Neural cell (in vitro differentiated cells): Measurements from ENCODE around the gene OR11G2. TPM values are rescaled to one million over a fixed set of nuclear protein-coding genes. Genes with fewer than 3 reads are reported as not detected.
"Not testable (repeated sequence)": the region's sequence is repeated elsewhere in the genome, so short reads cannot be mapped to it uniquely, and the experiment has no call there.

Experiments
- H2AFZ ChIP-seq: fragments of 200-600, 300-800 bp; sonication (generic), shearing (Covaris generic); 2 replicates; pipeline ENCODE4 v1.6.0; 2014; ENCODE audit warnings: low read depth, mild to moderate bottlenecking, antibody characterized with exemption, low read length, moderate library complexity
- H3F3A ChIP-seq: fragments of 200-600 bp; shearing (Covaris generic); 2 replicates; pipeline ENCODE4 v1.6.1; 2016; ENCODE audit warnings: mild to moderate bottlenecking, moderate library complexity, mixed read lengths, antibody characterized with exemption, low read length; ENCODE audit not compliant: insufficient read depth, poor library complexity, severe bottlenecking
- H3K27ac ChIP-seq: fragments of 200-600, 300-800 bp; sonication (generic), shearing (Covaris generic); 2 replicates; pipeline ENCODE4 v1.5.1; 2014; ENCODE audit warnings: mild to moderate bottlenecking, low read length, moderate library complexity
- H3K27me3 ChIP-seq: fragments of 300-800, 200-600 bp; sonication (generic), shearing (Covaris generic); 2 replicates; pipeline ENCODE4 v1.6.0; 2014; ENCODE audit warnings: mild to moderate bottlenecking, low read depth, low read length, moderate library complexity; ENCODE audit not compliant: insufficient read depth
- H3K36me3 ChIP-seq: fragments of 300-800, 200-600 bp; sonication (generic), shearing (Covaris generic); 2 replicates; pipeline ENCODE4 v1.5.1; 2014; ENCODE audit warnings: mild to moderate bottlenecking, antibody characterized with exemption, low read length, moderate library complexity; ENCODE audit not compliant: insufficient read depth
- H3K4me2 ChIP-seq: fragments of 300-800, 200-600 bp; sonication (generic), shearing (Covaris generic); 2 replicates; pipeline ENCODE4 v1.6.0; 2014; ENCODE audit warnings: mild to moderate bottlenecking, low read length
- H3K4me3 ChIP-seq: fragments of 300-800, 200-600 bp; sonication (generic), shearing (Covaris generic); 2 replicates; pipeline ENCODE4 v1.5.1; 2014; ENCODE audit warnings: mild to moderate bottlenecking, low read length, moderate library complexity
- H3K79me2 ChIP-seq: fragments of 200-600 bp; shearing (Covaris generic); replicated peaks from 2 replicates; pipeline ENCODE4 v1.6.0; 2014; ENCODE audit warnings: mild to moderate bottlenecking, low read length, moderate library complexity; ENCODE audit not compliant: insufficient read depth
- H3K9ac ChIP-seq: fragments of 300-800, 200-600 bp; sonication (generic), shearing (Covaris generic); 2 replicates; pipeline ENCODE4 v1.6.1; 2016; ENCODE audit warnings: mild to moderate bottlenecking, low read length, mixed read lengths
- H3K9me2 ChIP-seq: fragments of 200-600 bp; shearing (Covaris generic); 2 replicates; pipeline ENCODE4 v1.6.1; 2016; ENCODE audit warnings: mild to moderate bottlenecking, low read length, mixed read lengths; ENCODE audit not compliant: insufficient read depth
- H3K9me3 ChIP-seq: fragments of 200-600, 300-800 bp; sonication (generic), shearing (Covaris generic); 2 replicates; pipeline ENCODE4 v1.6.1; 2016; ENCODE audit warnings: mild to moderate bottlenecking, mixed run types, low read length, moderate library complexity, mixed read lengths
- H4K20me1 ChIP-seq: fragments of 200-600 bp; shearing (Covaris generic); 2 replicates; pipeline ENCODE4 v1.6.1; 2016; ENCODE audit warnings: mild to moderate bottlenecking, mixed run types; ENCODE audit not compliant: insufficient read depth
- EP300 ChIP-seq: fragments of 450-650 bp; conservative IDR thresholded peaks from 2 replicates; pipeline ENCODE4 v1.6.1; 2014; ENCODE audit warnings: antibody characterized with exemption, mild to moderate bottlenecking, moderate library complexity; ENCODE audit not compliant: poor library complexity, severe bottlenecking
- EZH2 ChIP-seq: fragments of 200-600, 300-800 bp; shearing (Covaris generic), sonication (generic); IDR thresholded peaks from 2 replicates; pipeline ENCODE4 v1.6.1; 2014; ENCODE audit warnings: antibody characterized with exemption, low read length, borderline replicate concordance, mild to moderate bottlenecking; ENCODE audit not compliant: insufficient read depth, poor library complexity, severe bottlenecking
- MXI1 ChIP-seq: fragments of 450-650 bp; conservative IDR thresholded peaks from 2 replicates; pipeline ENCODE4 v1.6.1; 2014; ENCODE audit warnings: antibody characterized with exemption, mild to moderate bottlenecking; ENCODE audit not compliant: poor library complexity, severe bottlenecking
- POLR2AphosphoS5 ChIP-seq: IDR thresholded peaks from 2 replicates; pipeline ENCODE4 v1.6.1; 2012
- RAD21 ChIP-seq: fragments of 450-650 bp; conservative IDR thresholded peaks from 2 replicates; pipeline ENCODE4 v1.6.1; 2014; ENCODE audit warnings: antibody characterized with exemption, mild to moderate bottlenecking, moderate library complexity
- SMC3 ChIP-seq: fragments of 450-650 bp; conservative IDR thresholded peaks from 2 replicates; pipeline ENCODE4 v1.6.1; 2014; ENCODE audit warnings: antibody characterized with exemption, mild to moderate bottlenecking, moderate library complexity; ENCODE audit not compliant: poor library complexity
- TAF1 ChIP-seq: IDR thresholded peaks from 2 replicates; pipeline ENCODE4 v1.6.1; 2012; ENCODE audit warnings: low read depth
- polyA plus RNA-seq: library from polyadenylated mRNA; depleted of rRNA; stranded (reverse); fragments of >200 nt; gene quantifications from 2 replicates; pipeline ENCODE4 v1.2.3, GENCODE V29; 2014
- TF ChIP-seq, protein P1 (sequence below): IDR thresholded peaks from 2 replicates; pipeline ENCODE4 v1.6.1; 2012; ENCODE audit warnings: borderline replicate concordance
- TF ChIP-seq, protein P2 (sequence below): fragments of 450-650 bp; IDR thresholded peaks from 2 replicates; pipeline ENCODE4 v1.5.1; 2014; ENCODE audit warnings: antibody characterized with exemption, mild to moderate bottlenecking, moderate library complexity; ENCODE audit not compliant: poor library complexity, severe bottlenecking

OR11G2 gene
- polyA plus RNA-seq, 1 donor from 2014 or later: not detected

DNA sequence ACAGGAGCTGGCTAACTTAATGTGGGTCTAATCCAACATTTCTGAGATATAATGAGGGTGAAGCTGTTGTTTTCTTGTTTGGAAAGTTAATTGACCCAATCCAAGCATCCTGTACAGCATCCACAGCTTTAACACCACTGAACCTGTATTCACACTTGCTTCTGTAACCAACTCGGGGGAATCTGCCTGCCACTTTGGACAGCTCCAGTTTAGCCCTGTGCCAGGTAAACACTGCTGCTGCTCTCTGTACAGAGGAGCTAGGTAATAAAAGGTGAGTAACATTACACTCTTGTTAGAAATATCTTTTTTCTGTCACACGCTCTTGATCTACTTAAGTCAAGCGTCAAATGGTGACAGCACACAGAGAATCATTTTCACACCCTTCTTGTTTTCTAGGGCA is 700 bp downstream of the OR11G2 start:
- no peaks in the 10 kb centered on the region for H4K20me1 ChIP-seq
- H3K27me3 ChIP-seq: no peaks in the 10 kb centered on the region
- no peaks in the 10 kb centered on the region for H3F3A ChIP-seq
- no peaks in the 10 kb centered on the region for H3K9me2 ChIP-seq
- H3K27ac ChIP-seq: no peak overlapping the region
- H2AFZ ChIP-seq: no peak overlapping the region
- no peaks in the 10 kb centered on the region for H3K79me2 ChIP-seq
- peaks cover 7% of the 10 kb centered on the region for H3K9me3 ChIP-seq
- no peak overlapping the region for H3K9ac ChIP-seq
- no peak overlapping the region for H3K4me2 ChIP-seq
- H3K4me3 ChIP-seq: no peak overlapping the region
- TF ChIP-seq POLR2AphosphoS5 (no peak), EZH2 (no peak), SMC3 (no peak), EP300 (no peak), RAD21 (no peak), MXI1 (no peak)
- TF ChIP-seq, protein P1, sequence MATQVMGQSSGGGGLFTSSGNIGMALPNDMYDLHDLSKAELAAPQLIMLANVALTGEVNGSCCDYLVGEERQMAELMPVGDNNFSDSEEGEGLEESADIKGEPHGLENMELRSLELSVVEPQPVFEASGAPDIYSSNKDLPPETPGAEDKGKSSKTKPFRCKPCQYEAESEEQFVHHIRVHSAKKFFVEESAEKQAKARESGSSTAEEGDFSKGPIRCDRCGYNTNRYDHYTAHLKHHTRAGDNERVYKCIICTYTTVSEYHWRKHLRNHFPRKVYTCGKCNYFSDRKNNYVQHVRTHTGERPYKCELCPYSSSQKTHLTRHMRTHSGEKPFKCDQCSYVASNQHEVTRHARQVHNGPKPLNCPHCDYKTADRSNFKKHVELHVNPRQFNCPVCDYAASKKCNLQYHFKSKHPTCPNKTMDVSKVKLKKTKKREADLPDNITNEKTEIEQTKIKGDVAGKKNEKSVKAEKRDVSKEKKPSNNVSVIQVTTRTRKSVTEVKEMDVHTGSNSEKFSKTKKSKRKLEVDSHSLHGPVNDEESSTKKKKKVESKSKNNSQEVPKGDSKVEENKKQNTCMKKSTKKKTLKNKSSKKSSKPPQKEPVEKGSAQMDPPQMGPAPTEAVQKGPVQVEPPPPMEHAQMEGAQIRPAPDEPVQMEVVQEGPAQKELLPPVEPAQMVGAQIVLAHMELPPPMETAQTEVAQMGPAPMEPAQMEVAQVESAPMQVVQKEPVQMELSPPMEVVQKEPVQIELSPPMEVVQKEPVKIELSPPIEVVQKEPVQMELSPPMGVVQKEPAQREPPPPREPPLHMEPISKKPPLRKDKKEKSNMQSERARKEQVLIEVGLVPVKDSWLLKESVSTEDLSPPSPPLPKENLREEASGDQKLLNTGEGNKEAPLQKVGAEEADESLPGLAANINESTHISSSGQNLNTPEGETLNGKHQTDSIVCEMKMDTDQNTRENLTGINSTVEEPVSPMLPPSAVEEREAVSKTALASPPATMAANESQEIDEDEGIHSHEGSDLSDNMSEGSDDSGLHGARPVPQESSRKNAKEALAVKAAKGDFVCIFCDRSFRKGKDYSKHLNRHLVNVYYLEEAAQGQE: no peak
- H3K36me3 ChIP-seq: no peaks in the 10 kb centered on the region

DNA sequence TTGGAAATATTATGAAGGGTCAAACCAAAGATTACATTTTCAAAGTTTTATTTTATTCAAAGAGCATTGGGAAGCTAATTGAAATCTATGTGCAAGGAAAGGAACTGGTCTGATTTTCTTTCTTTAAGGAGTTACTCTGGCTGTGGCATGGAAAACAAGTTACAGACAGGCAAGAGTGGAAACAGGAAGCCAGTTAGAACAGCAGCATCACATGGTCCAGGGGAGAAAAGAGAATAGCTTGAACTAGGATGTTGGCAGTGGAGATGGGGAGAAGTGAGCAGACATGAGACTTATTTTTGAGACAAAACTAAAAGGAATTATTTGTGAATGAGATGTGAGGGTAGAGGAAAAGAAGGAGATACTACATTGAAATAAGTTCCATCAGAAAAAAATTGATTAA is 3.4 kb downstream of the OR11G2 start:
- H3K27ac ChIP-seq: no peak overlapping the region
- H3F3A ChIP-seq: no peaks in the 10 kb centered on the region
- no peaks in the 10 kb centered on the region for H3K36me3 ChIP-seq
- no peaks in the 10 kb centered on the region for H3K79me2 ChIP-seq
- no peak overlapping the region for H3K9ac ChIP-seq
- H2AFZ ChIP-seq: no peak overlapping the region
- H3K4me2 ChIP-seq: no peak overlapping the region
- H4K20me1 ChIP-seq: no peaks in the 10 kb centered on the region
- H3K9me2 ChIP-seq: no peaks in the 10 kb centered on the region
- TF ChIP-seq TAF1 (no peak), RAD21 (no peak), MXI1 (no peak), EP300 (no peak)
- H3K27me3 ChIP-seq: no peaks in the 10 kb centered on the region
- no peaks in the 10 kb centered on the region for H3K9me3 ChIP-seq
- no peak overlapping the region for H3K4me3 ChIP-seq

DNA sequence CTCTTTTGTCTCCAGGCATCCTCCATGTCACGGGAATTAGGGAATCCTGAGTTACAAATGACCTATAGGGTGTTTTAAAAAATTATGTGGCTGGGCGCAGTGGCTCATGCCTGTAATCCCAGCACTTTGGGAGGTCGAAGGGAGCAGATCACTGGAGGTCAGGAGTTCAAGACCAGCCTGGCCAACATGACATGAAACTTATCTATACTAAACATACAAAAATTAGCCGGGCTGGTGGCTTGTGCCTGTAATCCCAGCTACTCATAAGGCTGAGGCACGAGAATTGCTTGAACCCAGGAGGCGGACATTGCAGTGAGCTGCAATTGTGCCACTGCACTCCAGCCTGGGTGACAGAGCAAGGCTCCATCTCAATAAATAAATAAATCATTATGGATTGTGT is 4.5 kb downstream of the OR11G2 start:
- not testable (repeated sequence) for H2AFZ ChIP-seq, H3K79me2 ChIP-seq, H3K4me3 ChIP-seq, H3K9me3 ChIP-seq, H3K27me3 ChIP-seq, H4K20me1 ChIP-seq, H3K27ac ChIP-seq, H3K4me2 ChIP-seq, H3F3A ChIP-seq, H3K36me3 ChIP-seq, H3K9ac ChIP-seq, H3K9me2 ChIP-seq

DNA sequence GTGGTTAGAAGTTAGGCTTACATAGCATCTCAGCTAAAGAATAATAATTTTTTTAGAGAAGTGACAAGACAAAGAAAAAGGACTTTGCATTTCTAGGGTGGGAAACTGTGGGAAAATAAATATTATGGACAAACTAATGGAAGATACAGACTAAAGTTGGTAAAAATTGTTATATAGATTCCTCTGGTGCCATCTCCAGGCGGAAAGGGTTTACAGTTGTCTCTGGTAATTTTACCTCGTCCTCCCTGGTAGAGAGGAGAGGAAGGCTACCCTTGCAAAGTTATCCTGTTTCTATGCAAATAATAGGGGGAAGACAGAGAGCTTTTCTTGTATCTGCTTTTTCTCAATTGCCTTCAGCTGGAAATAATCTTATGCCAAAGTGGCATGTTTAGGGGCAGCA is 5.2 kb downstream of the OR11G2 start:
- Histone ChIP-seq H3F3A (no peaks in the 10 kb centered on the region), H3K4me3 (no peak overlapping the region), H3K79me2 (no peaks in the 10 kb centered on the region), H3K4me2 (no peak overlapping the region), H2AFZ (no peak overlapping the region), H4K20me1 (no peaks in the 10 kb centered on the region), H3K27ac (no peak overlapping the region), H3K9ac (no peak overlapping the region), H3K9me2 (no peaks in the 10 kb centered on the region), H3K36me3 (no peaks in the 10 kb centered on the region), H3K27me3 (no peaks in the 10 kb centered on the region), H3K9me3 (no peaks in the 10 kb centered on the region)
- TF ChIP-seq MXI1: no peak
- TF ChIP-seq, protein P1: no peak
- TF ChIP-seq EZH2: no peak
- TF ChIP-seq RAD21: no peak
- TF ChIP-seq SMC3: no peak
- TF ChIP-seq, protein P2, sequence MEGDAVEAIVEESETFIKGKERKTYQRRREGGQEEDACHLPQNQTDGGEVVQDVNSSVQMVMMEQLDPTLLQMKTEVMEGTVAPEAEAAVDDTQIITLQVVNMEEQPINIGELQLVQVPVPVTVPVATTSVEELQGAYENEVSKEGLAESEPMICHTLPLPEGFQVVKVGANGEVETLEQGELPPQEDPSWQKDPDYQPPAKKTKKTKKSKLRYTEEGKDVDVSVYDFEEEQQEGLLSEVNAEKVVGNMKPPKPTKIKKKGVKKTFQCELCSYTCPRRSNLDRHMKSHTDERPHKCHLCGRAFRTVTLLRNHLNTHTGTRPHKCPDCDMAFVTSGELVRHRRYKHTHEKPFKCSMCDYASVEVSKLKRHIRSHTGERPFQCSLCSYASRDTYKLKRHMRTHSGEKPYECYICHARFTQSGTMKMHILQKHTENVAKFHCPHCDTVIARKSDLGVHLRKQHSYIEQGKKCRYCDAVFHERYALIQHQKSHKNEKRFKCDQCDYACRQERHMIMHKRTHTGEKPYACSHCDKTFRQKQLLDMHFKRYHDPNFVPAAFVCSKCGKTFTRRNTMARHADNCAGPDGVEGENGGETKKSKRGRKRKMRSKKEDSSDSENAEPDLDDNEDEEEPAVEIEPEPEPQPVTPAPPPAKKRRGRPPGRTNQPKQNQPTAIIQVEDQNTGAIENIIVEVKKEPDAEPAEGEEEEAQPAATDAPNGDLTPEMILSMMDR: no peak
- TF ChIP-seq POLR2AphosphoS5: no peak
- no peak for TF ChIP-seq TAF1
- no peak for TF ChIP-seq EP300
